Endothelial cell of umbilical vein (primary cell): ENCODE results near the gene DGKI. TPM values are rescaled to one million over a fixed set of nuclear protein-coding genes. Genes with fewer than 3 reads are reported as not detected.

ENCODE experiments used
- BruUV-seq: library from RNA; stranded (reverse); fragments of 400-500 nt; replicated peaks from 2 replicates; lab custom pipeline; 2021; lab: Mats Ljungman, UMichigan
- CTCF ChIA-PET: fragments of 300-600, 350-600 bp; sonication (Branson Sonifier 250); formaldehyde crosslinking; loops from one replicate; lab custom pipeline; 2021; ENCODE audit warnings: antibody characterized with exemption, inconsistent platforms; lab: Charles Lee
- POLR2A ChIA-PET: fragments of 300-600, 350-600 bp; sonication (Branson Sonifier 250); formaldehyde crosslinking; loops from one replicate; lab custom pipeline; 2021; ENCODE audit warnings: antibody characterized with exemption, inconsistent platforms; lab: Charles Lee
- DNase-seq: peaks from one replicate; pipeline ENCODE4 v3.0.0-alpha.2; 2011; ENCODE audit warnings: low read depth, low spot score
- FAIRE-seq: peaks from 2 replicates; lab custom pipeline; 2011; peaks lifted over from hg19 to GRCh38; lab: Jason Lieb, UNC
- H2AFZ ChIP-seq: 2 replicates; pipeline ENCODE4 v1.6.0; 2012; ENCODE audit warnings: low read depth, low read length, control low read depth, inconsistent platforms
- H3K27ac ChIP-seq: 2 replicates; pipeline ENCODE4 v1.5.1; 2011; ENCODE audit warnings: low read depth, mild to moderate bottlenecking, control low read depth, low read length, moderate library complexity; ENCODE audit not compliant: insufficient read depth
- H3K27me3 ChIP-seq, 2 experiments: 2 replicates each; pipeline versions ENCODE4 v1.6.0 to v1.6.1; 2011; ENCODE audit warnings: low read length in 2 of 2, mixed read lengths in 1 of 2; ENCODE audit not compliant: control insufficient read depth in 2 of 2, insufficient read depth in 2 of 2
- H3K36me3 ChIP-seq, 2 experiments: 2 replicates in 1 of 2; 3 replicates in 1 of 2; pipeline ENCODE4 v1.5.1; 2011; ENCODE audit warnings: low read length in 2 of 2, mild to moderate bottlenecking in 1 of 2, moderate library complexity in 1 of 2; ENCODE audit not compliant: control insufficient read depth in 2 of 2, insufficient read depth in 2 of 2; ENCODE audit errors: extremely low read depth in 1 of 2
- H3K4me1 ChIP-seq: 3 replicates; pipeline ENCODE4 v1.5.1; 2011; ENCODE audit warnings: mild to moderate bottlenecking, low read length; ENCODE audit not compliant: control insufficient read depth, insufficient read depth; ENCODE audit errors: extremely low read depth
- H3K4me2 ChIP-seq: 2 replicates; pipeline ENCODE4 v1.6.1; 2011; ENCODE audit warnings: low read length, control low read depth, mixed read lengths; ENCODE audit not compliant: insufficient read depth
- H3K4me3 ChIP-seq, 3 experiments: fragments of 200-600 bp in 1 of 3; sonication (generic), shearing (Covaris generic) in 1 of 3; replicated peaks in 1 of 3; 2 replicates each; pipeline ENCODE4 v1.5.1; 2011 to 2016; ENCODE audit warnings: control low read depth in 3 of 3, low read length in 3 of 3, mild to moderate bottlenecking in 2 of 3, inconsistent platforms in 1 of 3, low read depth in 1 of 3, moderate library complexity in 1 of 3; ENCODE audit not compliant: insufficient read depth in 1 of 3
- H3K79me2 ChIP-seq: 2 replicates; pipeline ENCODE4 v1.6.0; 2012; ENCODE audit warnings: low read length, inconsistent platforms; ENCODE audit not compliant: control insufficient read depth, insufficient read depth
- H3K9ac ChIP-seq: replicated peaks from 2 replicates; pipeline ENCODE3; 2011; ENCODE audit warnings: low read length, control low read depth; ENCODE audit not compliant: insufficient read depth; ENCODE audit errors: extremely low read depth
- H3K9me1 ChIP-seq: replicated peaks from 3 replicates; pipeline ENCODE4 v1.6.0; 2011; ENCODE audit warnings: mild to moderate bottlenecking, low read length; ENCODE audit not compliant: control insufficient read depth, insufficient read depth; ENCODE audit errors: extremely low read depth
- H3K9me3 ChIP-seq: replicated peaks from 2 replicates; pipeline ENCODE4 v1.5.1; 2012; ENCODE audit warnings: low read length, inconsistent platforms; ENCODE audit not compliant: control insufficient read depth, insufficient read depth
- H4K20me1 ChIP-seq: replicated peaks from 2 replicates; pipeline ENCODE3; 2011; ENCODE audit warnings: mild to moderate bottlenecking, low read length; ENCODE audit not compliant: control insufficient read depth, insufficient read depth; ENCODE audit errors: extremely low read depth
- CTCF ChIP-seq, 2 donors: IDR thresholded peaks; 1 replicate in 1 of 2; 2 replicates in 1 of 2; pipeline ENCODE4 v1.5.1; 2011; ENCODE audit warnings: low read length in 2 of 2, mild to moderate bottlenecking in 2 of 2, moderate library complexity in 2 of 2, control low read depth in 1 of 2, inconsistent platforms in 1 of 2, low read depth in 1 of 2; ENCODE audit not compliant: insufficient read depth in 1 of 2; ENCODE audit errors: extremely low read depth in 1 of 2
- EZH2 ChIP-seq: IDR thresholded peaks from 2 replicates; pipeline ENCODE4 v1.6.1; 2012; ENCODE audit warnings: borderline replicate concordance, low read depth, mild to moderate bottlenecking, moderate library complexity, low read length, inconsistent platforms; ENCODE audit not compliant: severe bottlenecking
- FOS ChIP-seq: IDR thresholded peaks from 2 replicates; pipeline ENCODE4 v1.6.1; 2011; ENCODE audit warnings: mild to moderate bottlenecking, low read length, moderate library complexity, borderline replicate concordance; ENCODE audit not compliant: insufficient read depth
- GATA2 ChIP-seq: IDR thresholded peaks from 2 replicates; pipeline ENCODE4 v1.7.0; 2011; ENCODE audit warnings: low read depth, mild to moderate bottlenecking, moderate library complexity, mixed read lengths, low read length; ENCODE audit not compliant: insufficient read length, insufficient read depth
- JUN ChIP-seq: IDR thresholded peaks from 2 replicates; pipeline ENCODE4 v1.6.1; 2011; ENCODE audit warnings: borderline replicate concordance, low read depth; ENCODE audit not compliant: insufficient read length, insufficient read depth
- MYC ChIP-seq: IDR thresholded peaks from one replicate; pipeline ENCODE4 v1.6.1; 2011; ENCODE audit warnings: mild to moderate bottlenecking, low read depth, low read length
- POLR2A ChIP-seq: IDR thresholded peaks from 2 replicates; pipeline ENCODE4 v1.6.1; 2012; ENCODE audit warnings: low read depth, mild to moderate bottlenecking, control low read depth, low read length
- POLR2AphosphoS5 ChIP-seq: IDR thresholded peaks from 2 replicates; pipeline ENCODE4 v1.6.1; 2012; ENCODE audit warnings: low read depth, mild to moderate bottlenecking, control low read depth, low read length, moderate library complexity; ENCODE audit not compliant: insufficient read depth
- dilution Hi-C: fragments of 300-500 bp; cut with MboI; formaldehyde crosslinking; loops from one replicate; pipeline ENCODE4 v1.15.0; 2019; ENCODE audit warnings: low sequenced_read_pairs; ENCODE audit not compliant: extremely low pct_ligation_motif_present
- intact Hi-C: fragments of 100-400 bp; cut with micrococcal nuclease; formaldehyde crosslinking; loops from one replicate; pipeline ENCODE4 v1.10.0; 2022
- polyA plus RNA-seq, 4 experiments: library from polyadenylated mRNA; depleted of rRNA in 3 of 4; stranded (reverse) in 3 of 4; unstranded in 1 of 4; fragments of >200 nt; gene quantifications; 2 replicates each; pipeline versions ENCODE4 v1.2.1 to v1.2.3, GENCODE V29; 2011 to 2012; ENCODE audit warnings: missing spikeins in 1 of 4
- total RNA-seq: library from RNA; stranded (reverse); gene quantifications from 2 replicates; pipeline ENCODE4 v1.2.3, GENCODE V29; 2021
- TF ChIP-seq, protein P1 (sequence below): IDR thresholded peaks from 2 replicates; pipeline ENCODE4 v1.6.1; 2011; ENCODE audit not compliant: insufficient read depth, insufficient read length

Gene DGKI
- total and polyA plus RNA-seq, 2 donors (not counting 3 experiments of a cell fraction or from before 2014, with no cell fraction given): 0.11 to 0.51 TPM

DNA sequence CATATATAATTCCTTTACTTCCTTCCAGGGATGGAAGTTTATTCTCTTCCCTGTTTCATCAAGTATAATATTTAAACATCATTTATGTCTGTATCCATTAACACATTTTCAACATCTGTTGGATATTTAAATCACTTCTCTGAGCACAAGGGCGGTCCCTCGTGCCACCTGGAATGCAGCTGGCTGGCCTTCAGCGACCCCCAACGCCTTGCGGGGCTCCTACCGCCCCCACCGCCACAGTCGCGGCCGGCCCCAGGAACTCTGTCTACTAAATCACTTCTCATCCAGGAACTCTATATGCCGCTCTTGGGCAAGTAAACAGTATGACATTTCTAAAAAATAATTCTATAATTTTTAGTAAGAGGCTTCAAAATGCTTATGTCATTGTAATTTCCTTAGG, 282.1 kb downstream of the DGKI start:
- TF ChIP-seq GATA2 (no peak), JUN (no peak), POLR2AphosphoS5 (no peak), MYC (no peak), EZH2 (no peak), CTCF (IDR thresholded peaks at IDR 0.05; ENCODE audit: extremely low read depth in 1 of 2, insufficient read depth in 1 of 2, low read depth in 1 of 2, low read length in 2 of 2) (no peak), POLR2A (no peak), FOS (no peak)
- TF ChIP-seq, protein P1, sequence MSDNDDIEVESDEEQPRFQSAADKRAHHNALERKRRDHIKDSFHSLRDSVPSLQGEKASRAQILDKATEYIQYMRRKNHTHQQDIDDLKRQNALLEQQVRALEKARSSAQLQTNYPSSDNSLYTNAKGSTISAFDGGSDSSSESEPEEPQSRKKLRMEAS: no peak
- Histone ChIP-seq H2AFZ (no peak overlapping the region), H4K20me1 (no peaks in the 10 kb centered on the region), H3K79me2 (no peaks in the 10 kb centered on the region), H3K27me3 (no peaks in the 10 kb centered on the region), H3K4me2 (no peak overlapping the region), H3K36me3 (no peaks in the 10 kb centered on the region), H3K9me1 (no peaks in the 10 kb centered on the region), H3K9me3 (no peaks in the 10 kb centered on the region), H3K4me1 (no peaks in the 10 kb centered on the region), H3K4me3 (no peak overlapping the region), H3K27ac (no peak overlapping the region), H3K9ac (no peak overlapping the region)
- ChIA-PET POLR2A (no interaction called here), CTCF (interaction anchor here (1.0 to 1.2 kb wide), 2 partner anchors 15 kb away, joined by 3 to 6 read pairs; no protein-coding TSS in a partner anchor)
- no TSS peak for BruUV-seq
- intact Hi-C loops: no loop called here
- FAIRE-seq (no peak), DNase-seq (no peak)
- dilution Hi-C loops: no loop called here
